HEK293 (cell line): ENCODE results near the gene RBMS1.

Experiments
- REPIN1 ChIP-seq: fragments of 450-650 bp; formaldehyde crosslinking; IDR thresholded peaks from 2 replicates; pipeline ENCODE4 v1.5.1; 2017; ENCODE audit warnings: missing biosample characterization, missing genetic modification characterization, low read depth
- SP2 ChIP-seq: fragments of 450-650 bp; formaldehyde crosslinking; IDR thresholded peaks from 2 replicates; pipeline ENCODE4 v1.5.1; 2016; ENCODE audit warnings: missing biosample characterization, missing genetic modification characterization
- ZNF561 ChIP-seq: fragments of 450-650 bp; IDR thresholded peaks from 2 replicates; pipeline ENCODE4 v1.5.1; 2018; ENCODE audit warnings: missing biosample characterization, missing genetic modification characterization, borderline replicate concordance
- ZNF610 ChIP-seq: fragments of 450-650 bp; formaldehyde crosslinking; IDR thresholded peaks from 2 replicates; pipeline ENCODE4 v1.5.1; 2016; ENCODE audit warnings: missing biosample characterization, missing genetic modification characterization, borderline replicate concordance
- ZNF707 ChIP-seq: fragments of 450-650 bp; formaldehyde crosslinking; IDR thresholded peaks from 2 replicates; pipeline ENCODE4 v1.5.1; 2016; ENCODE audit warnings: missing biosample characterization, missing genetic modification characterization
- TF ChIP-seq, protein P1 (sequence below): fragments of 450-650 bp; formaldehyde crosslinking; IDR thresholded peaks from 2 replicates; pipeline ENCODE4 v1.5.1; 2016; ENCODE audit warnings: missing biosample characterization, missing genetic modification characterization
- TF ChIP-seq, protein P2 (sequence below): fragments of 450-650 bp; formaldehyde crosslinking; IDR thresholded peaks from 2 replicates; pipeline ENCODE4 v1.5.1; 2017; ENCODE audit warnings: missing biosample characterization, missing genetic modification characterization

DNA sequence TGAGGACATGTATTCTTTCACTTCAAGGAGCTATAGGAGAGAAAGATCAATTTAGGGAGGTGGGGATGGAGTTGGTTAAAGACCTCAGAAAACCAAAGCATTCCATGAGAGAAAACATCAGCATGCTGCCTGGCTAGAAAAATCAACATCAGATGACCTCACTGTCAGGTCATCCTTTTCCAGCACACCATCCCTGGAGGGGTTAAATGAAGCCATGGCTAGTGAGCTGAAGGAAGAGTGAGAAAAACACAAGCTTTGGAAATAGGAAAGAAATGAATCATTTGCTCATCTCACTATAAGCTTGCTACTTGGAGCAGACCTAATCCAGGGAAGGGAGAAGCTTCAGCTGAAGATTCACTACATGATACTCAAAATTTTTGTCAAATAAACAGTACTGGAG lies 184.0 kb downstream of the RBMS1 start:
- TF ChIP-seq ZNF610 (no peak), ZNF561 (tag by site-specific recombination) (no peak), REPIN1 (no peak), ZNF707 (tag by site-specific recombination) (no peak), SP2 (tag by site-specific recombination) (no peak)
- TF ChIP-seq, protein P1, sequence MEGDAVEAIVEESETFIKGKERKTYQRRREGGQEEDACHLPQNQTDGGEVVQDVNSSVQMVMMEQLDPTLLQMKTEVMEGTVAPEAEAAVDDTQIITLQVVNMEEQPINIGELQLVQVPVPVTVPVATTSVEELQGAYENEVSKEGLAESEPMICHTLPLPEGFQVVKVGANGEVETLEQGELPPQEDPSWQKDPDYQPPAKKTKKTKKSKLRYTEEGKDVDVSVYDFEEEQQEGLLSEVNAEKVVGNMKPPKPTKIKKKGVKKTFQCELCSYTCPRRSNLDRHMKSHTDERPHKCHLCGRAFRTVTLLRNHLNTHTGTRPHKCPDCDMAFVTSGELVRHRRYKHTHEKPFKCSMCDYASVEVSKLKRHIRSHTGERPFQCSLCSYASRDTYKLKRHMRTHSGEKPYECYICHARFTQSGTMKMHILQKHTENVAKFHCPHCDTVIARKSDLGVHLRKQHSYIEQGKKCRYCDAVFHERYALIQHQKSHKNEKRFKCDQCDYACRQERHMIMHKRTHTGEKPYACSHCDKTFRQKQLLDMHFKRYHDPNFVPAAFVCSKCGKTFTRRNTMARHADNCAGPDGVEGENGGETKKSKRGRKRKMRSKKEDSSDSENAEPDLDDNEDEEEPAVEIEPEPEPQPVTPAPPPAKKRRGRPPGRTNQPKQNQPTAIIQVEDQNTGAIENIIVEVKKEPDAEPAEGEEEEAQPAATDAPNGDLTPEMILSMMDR (tag by site-specific recombination): no peak
- TF ChIP-seq, protein P2, sequence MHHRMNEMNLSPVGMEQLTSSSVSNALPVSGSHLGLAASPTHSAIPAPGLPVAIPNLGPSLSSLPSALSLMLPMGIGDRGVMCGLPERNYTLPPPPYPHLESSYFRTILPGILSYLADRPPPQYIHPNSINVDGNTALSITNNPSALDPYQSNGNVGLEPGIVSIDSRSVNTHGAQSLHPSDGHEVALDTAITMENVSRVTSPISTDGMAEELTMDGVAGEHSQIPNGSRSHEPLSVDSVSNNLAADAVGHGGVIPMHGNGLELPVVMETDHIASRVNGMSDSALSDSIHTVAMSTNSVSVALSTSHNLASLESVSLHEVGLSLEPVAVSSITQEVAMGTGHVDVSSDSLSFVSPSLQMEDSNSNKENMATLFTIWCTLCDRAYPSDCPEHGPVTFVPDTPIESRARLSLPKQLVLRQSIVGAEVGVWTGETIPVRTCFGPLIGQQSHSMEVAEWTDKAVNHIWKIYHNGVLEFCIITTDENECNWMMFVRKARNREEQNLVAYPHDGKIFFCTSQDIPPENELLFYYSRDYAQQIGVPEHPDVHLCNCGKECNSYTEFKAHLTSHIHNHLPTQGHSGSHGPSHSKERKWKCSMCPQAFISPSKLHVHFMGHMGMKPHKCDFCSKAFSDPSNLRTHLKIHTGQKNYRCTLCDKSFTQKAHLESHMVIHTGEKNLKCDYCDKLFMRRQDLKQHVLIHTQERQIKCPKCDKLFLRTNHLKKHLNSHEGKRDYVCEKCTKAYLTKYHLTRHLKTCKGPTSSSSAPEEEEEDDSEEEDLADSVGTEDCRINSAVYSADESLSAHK (tag by site-specific recombination): no peak
